Neural cell (in vitro differentiated cells): ENCODE results near the gene C11orf65. TPM values are rescaled to one million over a fixed set of nuclear protein-coding genes. Genes with fewer than 3 reads are reported as not detected.

Experiments used
- H2AFZ ChIP-seq: fragments of 200-600, 300-800 bp; sonication (generic), shearing (Covaris generic); 2 replicates; pipeline ENCODE4 v1.6.0; 2014; ENCODE audit warnings: low read depth, mild to moderate bottlenecking, antibody characterized with exemption, low read length, moderate library complexity
- H3F3A ChIP-seq: fragments of 200-600 bp; shearing (Covaris generic); 2 replicates; pipeline ENCODE4 v1.6.1; 2016; ENCODE audit warnings: mild to moderate bottlenecking, moderate library complexity, mixed read lengths, antibody characterized with exemption, low read length; ENCODE audit not compliant: insufficient read depth, poor library complexity, severe bottlenecking
- H3K27ac ChIP-seq: fragments of 200-600, 300-800 bp; sonication (generic), shearing (Covaris generic); 2 replicates; pipeline ENCODE4 v1.5.1; 2014; ENCODE audit warnings: mild to moderate bottlenecking, low read length, moderate library complexity
- H3K27me3 ChIP-seq: fragments of 300-800, 200-600 bp; sonication (generic), shearing (Covaris generic); 2 replicates; pipeline ENCODE4 v1.6.0; 2014; ENCODE audit warnings: mild to moderate bottlenecking, low read depth, low read length, moderate library complexity; ENCODE audit not compliant: insufficient read depth
- H3K36me3 ChIP-seq: fragments of 300-800, 200-600 bp; sonication (generic), shearing (Covaris generic); 2 replicates; pipeline ENCODE4 v1.5.1; 2014; ENCODE audit warnings: mild to moderate bottlenecking, antibody characterized with exemption, low read length, moderate library complexity; ENCODE audit not compliant: insufficient read depth
- H3K4me2 ChIP-seq: fragments of 300-800, 200-600 bp; sonication (generic), shearing (Covaris generic); 2 replicates; pipeline ENCODE4 v1.6.0; 2014; ENCODE audit warnings: mild to moderate bottlenecking, low read length
- H3K4me3 ChIP-seq: fragments of 300-800, 200-600 bp; sonication (generic), shearing (Covaris generic); 2 replicates; pipeline ENCODE4 v1.5.1; 2014; ENCODE audit warnings: mild to moderate bottlenecking, low read length, moderate library complexity
- H3K79me2 ChIP-seq: fragments of 200-600 bp; shearing (Covaris generic); replicated peaks from 2 replicates; pipeline ENCODE4 v1.6.0; 2014; ENCODE audit warnings: mild to moderate bottlenecking, low read length, moderate library complexity; ENCODE audit not compliant: insufficient read depth
- H3K9ac ChIP-seq: fragments of 300-800, 200-600 bp; sonication (generic), shearing (Covaris generic); 2 replicates; pipeline ENCODE4 v1.6.1; 2016; ENCODE audit warnings: mild to moderate bottlenecking, low read length, mixed read lengths
- H3K9me2 ChIP-seq: fragments of 200-600 bp; shearing (Covaris generic); 2 replicates; pipeline ENCODE4 v1.6.1; 2016; ENCODE audit warnings: mild to moderate bottlenecking, low read length, mixed read lengths; ENCODE audit not compliant: insufficient read depth
- H3K9me3 ChIP-seq: fragments of 200-600, 300-800 bp; sonication (generic), shearing (Covaris generic); 2 replicates; pipeline ENCODE4 v1.6.1; 2016; ENCODE audit warnings: mild to moderate bottlenecking, mixed run types, low read length, moderate library complexity, mixed read lengths
- H4K20me1 ChIP-seq: fragments of 200-600 bp; shearing (Covaris generic); 2 replicates; pipeline ENCODE4 v1.6.1; 2016; ENCODE audit warnings: mild to moderate bottlenecking, mixed run types; ENCODE audit not compliant: insufficient read depth
- CTCF ChIP-seq: fragments of 450-650 bp; IDR thresholded peaks from 2 replicates; pipeline ENCODE4 v1.5.1; 2014; ENCODE audit warnings: antibody characterized with exemption, mild to moderate bottlenecking, moderate library complexity; ENCODE audit not compliant: poor library complexity, severe bottlenecking
- EP300 ChIP-seq: fragments of 450-650 bp; conservative IDR thresholded peaks from 2 replicates; pipeline ENCODE4 v1.6.1; 2014; ENCODE audit warnings: antibody characterized with exemption, mild to moderate bottlenecking, moderate library complexity; ENCODE audit not compliant: poor library complexity, severe bottlenecking
- EZH2 ChIP-seq: fragments of 200-600, 300-800 bp; shearing (Covaris generic), sonication (generic); IDR thresholded peaks from 2 replicates; pipeline ENCODE4 v1.6.1; 2014; ENCODE audit warnings: antibody characterized with exemption, low read length, borderline replicate concordance, mild to moderate bottlenecking; ENCODE audit not compliant: insufficient read depth, poor library complexity, severe bottlenecking
- MXI1 ChIP-seq: fragments of 450-650 bp; conservative IDR thresholded peaks from 2 replicates; pipeline ENCODE4 v1.6.1; 2014; ENCODE audit warnings: antibody characterized with exemption, mild to moderate bottlenecking; ENCODE audit not compliant: poor library complexity, severe bottlenecking
- POLR2AphosphoS5 ChIP-seq: IDR thresholded peaks from 2 replicates; pipeline ENCODE4 v1.6.1; 2012
- RAD21 ChIP-seq: fragments of 450-650 bp; conservative IDR thresholded peaks from 2 replicates; pipeline ENCODE4 v1.6.1; 2014; ENCODE audit warnings: antibody characterized with exemption, mild to moderate bottlenecking, moderate library complexity
- SMC3 ChIP-seq: fragments of 450-650 bp; conservative IDR thresholded peaks from 2 replicates; pipeline ENCODE4 v1.6.1; 2014; ENCODE audit warnings: antibody characterized with exemption, mild to moderate bottlenecking, moderate library complexity; ENCODE audit not compliant: poor library complexity
- TAF1 ChIP-seq: IDR thresholded peaks from 2 replicates; pipeline ENCODE4 v1.6.1; 2012; ENCODE audit warnings: low read depth
- polyA plus RNA-seq: library from polyadenylated mRNA; depleted of rRNA; stranded (reverse); fragments of >200 nt; gene quantifications from 2 replicates; pipeline ENCODE4 v1.2.3, GENCODE V29; 2014
- TF ChIP-seq, protein P1 (sequence below): IDR thresholded peaks from 2 replicates; pipeline ENCODE4 v1.6.1; 2012; ENCODE audit warnings: borderline replicate concordance

The C11orf65 gene
- polyA plus RNA-seq, 1 donor from 2014 or later, result 1.1 TPM

DNA sequence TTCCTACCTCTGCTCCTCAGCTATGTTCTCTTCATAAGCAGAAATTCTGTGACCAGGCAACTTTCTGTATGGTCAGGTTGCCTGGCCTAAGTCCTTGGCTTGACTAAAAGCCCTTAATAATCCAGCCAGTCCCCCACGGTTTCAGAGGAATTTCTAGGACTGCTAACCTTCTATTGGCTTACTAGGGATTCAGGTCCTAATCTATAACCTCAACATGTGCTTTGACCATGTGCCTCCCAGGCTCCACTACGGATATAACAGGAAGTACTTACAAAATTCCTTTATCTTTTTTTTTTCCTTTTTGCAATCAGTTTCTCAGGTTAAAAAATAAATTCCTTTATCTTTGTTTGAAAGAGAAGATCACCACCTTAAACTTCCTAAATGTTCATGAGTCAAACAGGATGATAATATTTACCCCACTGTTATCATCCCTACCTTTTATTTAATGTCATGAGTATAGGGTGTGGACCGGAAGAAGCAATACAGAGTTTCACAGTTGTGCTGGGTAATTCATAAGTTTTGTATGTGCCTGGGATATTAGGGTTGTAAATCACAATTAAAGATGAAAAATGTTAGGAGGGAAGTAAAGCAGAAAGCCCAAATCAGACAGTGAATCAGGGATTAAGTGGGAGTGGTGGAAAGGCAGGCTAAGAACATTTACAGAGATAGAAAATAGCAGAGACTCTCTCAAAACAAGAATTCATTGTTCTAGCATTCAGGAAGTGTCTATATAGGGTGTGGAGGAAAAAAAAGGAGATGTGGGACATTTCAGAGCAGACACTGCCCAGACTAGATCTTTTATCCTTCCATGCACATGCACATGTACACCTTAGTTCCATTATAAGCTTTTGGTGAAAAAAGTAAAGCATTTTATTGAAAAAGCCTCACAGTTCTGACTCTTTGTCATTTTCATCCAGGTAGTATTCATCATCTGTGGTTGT, 41.6 kb upstream of the C11orf65 start:
- H3K36me3 ChIP-seq, result no peaks in the 10 kb centered on the region
- no peaks in the 10 kb centered on the region for H3K79me2 ChIP-seq
- H3F3A ChIP-seq, result no peaks in the 10 kb centered on the region
- no peak overlapping the region for H3K4me2 ChIP-seq
- H3K27me3 ChIP-seq, result no peaks in the 10 kb centered on the region
- no peak overlapping the region for H3K27ac ChIP-seq
- no peaks in the 10 kb centered on the region for H3K9me3 ChIP-seq
- no peak overlapping the region for H3K9ac ChIP-seq
- no peaks in the 10 kb centered on the region for H4K20me1 ChIP-seq
- H2AFZ ChIP-seq, result no peak overlapping the region
- TF ChIP-seq EP300 (no peak), EZH2 (no peak), MXI1 (no peak), CTCF (no peak), POLR2AphosphoS5 (no peak), SMC3 (no peak), RAD21 (no peak), TAF1 (no peak)
- TF ChIP-seq, protein P1, sequence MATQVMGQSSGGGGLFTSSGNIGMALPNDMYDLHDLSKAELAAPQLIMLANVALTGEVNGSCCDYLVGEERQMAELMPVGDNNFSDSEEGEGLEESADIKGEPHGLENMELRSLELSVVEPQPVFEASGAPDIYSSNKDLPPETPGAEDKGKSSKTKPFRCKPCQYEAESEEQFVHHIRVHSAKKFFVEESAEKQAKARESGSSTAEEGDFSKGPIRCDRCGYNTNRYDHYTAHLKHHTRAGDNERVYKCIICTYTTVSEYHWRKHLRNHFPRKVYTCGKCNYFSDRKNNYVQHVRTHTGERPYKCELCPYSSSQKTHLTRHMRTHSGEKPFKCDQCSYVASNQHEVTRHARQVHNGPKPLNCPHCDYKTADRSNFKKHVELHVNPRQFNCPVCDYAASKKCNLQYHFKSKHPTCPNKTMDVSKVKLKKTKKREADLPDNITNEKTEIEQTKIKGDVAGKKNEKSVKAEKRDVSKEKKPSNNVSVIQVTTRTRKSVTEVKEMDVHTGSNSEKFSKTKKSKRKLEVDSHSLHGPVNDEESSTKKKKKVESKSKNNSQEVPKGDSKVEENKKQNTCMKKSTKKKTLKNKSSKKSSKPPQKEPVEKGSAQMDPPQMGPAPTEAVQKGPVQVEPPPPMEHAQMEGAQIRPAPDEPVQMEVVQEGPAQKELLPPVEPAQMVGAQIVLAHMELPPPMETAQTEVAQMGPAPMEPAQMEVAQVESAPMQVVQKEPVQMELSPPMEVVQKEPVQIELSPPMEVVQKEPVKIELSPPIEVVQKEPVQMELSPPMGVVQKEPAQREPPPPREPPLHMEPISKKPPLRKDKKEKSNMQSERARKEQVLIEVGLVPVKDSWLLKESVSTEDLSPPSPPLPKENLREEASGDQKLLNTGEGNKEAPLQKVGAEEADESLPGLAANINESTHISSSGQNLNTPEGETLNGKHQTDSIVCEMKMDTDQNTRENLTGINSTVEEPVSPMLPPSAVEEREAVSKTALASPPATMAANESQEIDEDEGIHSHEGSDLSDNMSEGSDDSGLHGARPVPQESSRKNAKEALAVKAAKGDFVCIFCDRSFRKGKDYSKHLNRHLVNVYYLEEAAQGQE, result no peak
- H3K9me2 ChIP-seq, result no peaks in the 10 kb centered on the region
- H3K4me3 ChIP-seq, result no peak overlapping the region

DNA sequence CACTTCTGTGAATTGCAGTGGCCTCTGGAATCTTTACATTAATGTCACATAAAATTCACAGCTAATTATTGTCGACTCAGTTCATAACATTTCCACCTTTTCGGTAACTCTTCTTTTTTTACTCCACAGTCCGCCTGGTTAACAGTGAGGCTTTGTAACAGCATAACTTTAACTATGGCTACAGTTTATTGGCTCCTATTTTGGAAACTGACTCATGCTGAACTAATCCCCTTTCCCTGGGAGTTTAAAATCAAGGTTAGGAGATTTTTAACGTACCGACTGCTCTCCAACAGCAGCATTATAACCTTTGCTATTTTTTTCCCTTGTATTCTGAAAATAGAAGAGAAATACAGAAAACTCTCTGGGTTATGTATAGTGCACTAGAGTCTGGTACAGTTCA, 34.1 kb upstream of the C11orf65 start:
- H2AFZ ChIP-seq, result no peak overlapping the region
- no peaks in the 10 kb centered on the region for H3K9me2 ChIP-seq
- H4K20me1 ChIP-seq, result no peaks in the 10 kb centered on the region
- H3K79me2 ChIP-seq, result no peaks in the 10 kb centered on the region
- H3K9ac ChIP-seq, result no peak overlapping the region
- H3K36me3 ChIP-seq, result no peaks in the 10 kb centered on the region
- peaks cover 19% of the 10 kb centered on the region for H3K27me3 ChIP-seq
- H3K27ac ChIP-seq, result no peak overlapping the region
- H3K4me3 ChIP-seq, result no peak overlapping the region
- no peaks in the 10 kb centered on the region for H3K9me3 ChIP-seq
- no peak for TF ChIP-seq MXI1
- no peak for TF ChIP-seq TAF1
- no peak for TF ChIP-seq RAD21
- TF ChIP-seq SMC3, result no peak
- no peak for TF ChIP-seq CTCF
- TF ChIP-seq, protein P1, result no peak
- TF ChIP-seq POLR2AphosphoS5, result no peak
- TF ChIP-seq EZH2, result no peak
- TF ChIP-seq EP300, result no peak
- no peaks in the 10 kb centered on the region for H3F3A ChIP-seq
- no peak overlapping the region for H3K4me2 ChIP-seq
